HG03342 (cell line): ENCODE data around the gene ALX1.
A peak's percentile ranks its signal among the peaks of the same experiment; 100 is the strongest.

ENCODE experiments used
- ATAC-seq: cut with Tn5 transposase; IDR thresholded peaks from one replicate; pipeline ENCODE4 v1.9.1; 2021; ENCODE audit warnings: mild to moderate bottlenecking, moderate library complexity; ENCODE audit not compliant: unreplicated experiment

ALX1 gene

DNA sequence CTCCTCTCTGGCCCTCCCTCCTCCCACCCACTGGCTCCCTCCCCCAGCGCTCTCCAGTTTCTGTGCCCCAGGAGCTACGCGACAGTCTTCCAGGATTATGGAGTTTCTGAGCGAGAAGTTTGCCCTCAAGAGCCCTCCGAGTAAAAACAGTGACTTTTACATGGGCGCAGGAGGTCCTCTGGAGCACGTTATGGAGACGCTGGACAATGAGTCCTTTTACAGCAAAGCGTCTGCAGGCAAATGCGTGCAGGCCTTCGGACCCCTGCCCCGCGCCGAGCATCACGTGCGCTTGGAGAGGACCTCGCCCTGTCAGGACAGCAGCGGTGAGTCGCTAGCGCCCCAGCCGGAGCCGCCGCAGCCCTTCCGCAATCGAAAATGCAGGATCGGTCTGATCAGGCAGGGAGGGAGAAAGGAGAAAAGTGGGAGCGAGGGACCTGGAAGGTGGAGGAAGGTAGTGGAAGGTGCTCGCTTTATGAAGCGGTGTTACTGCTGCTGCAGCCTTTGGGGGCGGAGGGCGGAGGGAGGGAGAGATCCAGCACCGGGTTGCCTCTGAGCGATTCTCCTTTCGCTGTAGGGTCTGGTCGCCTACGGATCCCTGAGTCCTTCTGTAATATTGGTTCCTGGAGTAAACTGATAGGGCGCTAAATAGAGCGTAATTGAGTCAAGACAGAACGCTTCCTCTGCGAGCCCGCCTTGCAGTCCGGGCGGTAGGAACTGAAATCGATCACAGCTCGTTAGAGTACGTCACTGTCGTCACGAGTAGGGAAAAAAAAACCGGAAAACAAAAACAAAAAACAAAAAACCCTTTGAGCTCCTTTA lies at the start of gene ALX1:
TSS of gene ALX1 (plus strand) at position 56 of the 819 bp plus-strand sequence. CDS start at position 98, 42 bp downstream.
- ATAC-seq: no peak

DNA sequence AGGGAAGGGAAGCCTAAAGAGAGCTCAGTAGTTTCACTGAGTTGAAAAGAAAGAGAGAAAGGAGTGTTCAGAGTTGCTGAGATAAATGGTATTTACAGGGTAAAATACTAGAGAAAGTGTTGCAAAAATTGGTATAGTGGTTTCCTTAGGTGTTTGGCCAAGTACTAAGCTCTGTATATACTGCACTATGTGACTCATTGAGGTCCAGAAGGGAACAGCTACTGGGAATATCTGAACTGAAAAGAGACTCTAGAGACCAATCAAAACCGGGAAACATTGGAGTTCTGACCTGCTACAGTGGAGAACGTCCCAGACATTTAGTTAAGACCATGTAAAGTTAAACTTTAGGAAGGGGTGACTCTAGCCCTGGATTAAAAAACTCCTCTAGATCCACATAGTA lies 42.7 kb upstream of the ALX1 start:
- no peak for ATAC-seq

DNA sequence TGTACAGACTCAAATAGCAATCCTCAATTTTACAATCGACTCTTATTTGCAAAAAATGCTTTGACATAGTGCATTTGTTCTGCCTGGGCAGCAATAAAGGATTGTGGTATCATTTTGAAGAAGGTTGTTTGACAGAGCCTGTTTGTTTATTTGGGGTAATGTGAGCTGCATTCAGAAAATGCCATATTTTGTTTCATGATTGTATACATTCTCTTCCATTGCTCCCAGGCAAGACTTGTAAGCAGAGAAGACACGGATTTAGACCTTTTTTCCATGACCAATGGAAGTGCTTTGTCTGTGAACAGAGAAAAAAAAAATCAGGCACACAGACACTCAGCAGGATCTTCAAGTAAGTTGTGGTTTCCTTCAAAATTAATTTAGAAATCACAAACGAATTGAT lies 35.5 kb upstream of the ALX1 start:
- no peak for ATAC-seq

DNA sequence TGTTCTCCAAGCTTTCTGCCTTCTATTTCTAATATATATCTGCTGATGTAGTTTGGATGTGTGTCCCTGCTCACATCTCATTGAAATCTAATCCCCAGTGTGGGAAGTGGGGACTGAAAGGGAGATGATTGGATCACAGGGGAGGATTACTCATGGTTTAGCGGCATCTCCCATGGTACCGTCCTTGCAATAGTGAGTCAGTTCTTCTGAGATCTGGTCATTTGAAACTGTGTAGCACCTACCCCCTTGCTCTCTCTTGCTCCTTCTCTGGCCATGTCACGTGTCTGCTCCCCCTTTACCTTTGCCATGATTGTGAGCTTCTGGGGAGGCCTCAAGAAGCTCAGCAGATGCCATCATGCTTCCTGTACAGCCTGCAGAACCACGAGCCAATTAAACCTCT lies 26.2 kb upstream of the ALX1 start:
- no peak for ATAC-seq

DNA sequence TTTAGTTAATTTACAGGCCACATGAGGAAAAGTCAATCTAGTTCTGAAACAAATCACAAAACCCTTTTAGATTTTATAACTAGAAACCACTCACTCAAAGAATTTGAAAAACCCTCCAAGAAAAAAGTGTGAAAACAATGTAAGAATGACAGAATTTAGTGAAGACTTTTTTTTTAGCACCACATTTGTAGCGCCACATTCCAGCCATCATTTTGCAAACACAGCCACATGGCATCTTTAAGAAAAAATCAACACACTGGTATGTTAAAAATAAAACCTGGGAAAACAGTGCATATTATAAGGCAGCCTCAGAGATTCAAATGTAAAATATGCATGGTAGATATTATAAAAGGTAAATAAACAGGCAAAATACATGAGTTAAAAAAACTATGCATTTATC lies 22.3 kb upstream of the ALX1 start:
- ATAC-seq: no peak

DNA sequence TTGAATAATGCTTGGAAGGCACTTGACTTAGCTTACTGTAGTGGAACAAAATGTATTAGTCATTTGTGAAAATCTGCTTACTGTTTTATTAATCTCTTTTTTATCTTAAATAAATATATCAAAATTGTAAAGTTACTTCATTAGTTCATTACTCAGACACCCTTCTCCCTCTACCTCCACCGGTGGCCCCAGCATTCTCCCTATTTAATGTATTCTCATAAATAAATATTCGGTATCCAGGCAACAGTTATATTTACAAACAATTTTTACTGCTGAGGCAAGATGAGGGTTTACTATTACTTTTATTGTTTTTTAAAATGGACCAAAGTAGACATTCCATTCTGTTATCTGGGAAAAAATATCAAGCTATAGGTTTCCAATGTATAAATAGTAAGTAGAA lies 19.6 kb upstream of the ALX1 start:
- ATAC-seq: no peak

DNA sequence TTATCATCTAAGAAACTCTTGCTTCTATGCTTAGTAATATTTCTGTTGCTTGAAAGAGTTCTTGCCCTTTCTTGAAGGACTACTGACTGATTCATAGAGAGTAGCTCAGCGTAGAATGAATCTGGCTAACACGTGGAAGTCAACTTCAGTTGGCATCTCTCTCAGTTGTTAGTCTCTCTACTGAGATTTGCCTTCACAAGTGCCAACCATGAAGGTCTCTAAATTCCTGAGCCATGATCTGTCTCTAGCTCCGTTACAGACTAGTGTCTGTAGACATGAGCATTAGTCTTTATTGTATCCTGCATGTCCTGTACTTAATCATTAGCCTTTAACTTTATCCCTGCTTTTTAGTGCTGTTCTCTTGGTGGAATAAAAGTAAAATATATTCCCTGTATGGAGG lies 19.1 kb upstream of the ALX1 start:
- ATAC-seq: no peak

DNA sequence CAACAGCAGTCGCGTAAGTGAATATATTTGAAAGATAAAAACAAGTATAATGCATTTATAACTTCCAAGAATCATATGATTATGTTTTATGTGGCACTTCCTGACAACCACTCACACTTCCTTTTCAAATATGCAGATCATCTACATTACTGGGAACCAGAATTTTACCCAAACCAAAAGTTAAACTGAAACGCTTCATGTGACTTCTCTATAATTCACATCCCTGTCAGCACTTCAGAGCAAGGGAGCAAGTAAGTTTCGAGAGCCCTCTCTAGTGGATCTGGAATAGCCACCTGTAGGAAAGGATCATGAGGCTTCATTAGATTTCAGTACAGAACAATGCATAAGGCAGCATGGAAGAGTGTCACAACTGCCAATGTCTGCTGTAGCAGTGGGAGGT lies 13.7 kb upstream of the ALX1 start:
- ATAC-seq: no peak

DNA sequence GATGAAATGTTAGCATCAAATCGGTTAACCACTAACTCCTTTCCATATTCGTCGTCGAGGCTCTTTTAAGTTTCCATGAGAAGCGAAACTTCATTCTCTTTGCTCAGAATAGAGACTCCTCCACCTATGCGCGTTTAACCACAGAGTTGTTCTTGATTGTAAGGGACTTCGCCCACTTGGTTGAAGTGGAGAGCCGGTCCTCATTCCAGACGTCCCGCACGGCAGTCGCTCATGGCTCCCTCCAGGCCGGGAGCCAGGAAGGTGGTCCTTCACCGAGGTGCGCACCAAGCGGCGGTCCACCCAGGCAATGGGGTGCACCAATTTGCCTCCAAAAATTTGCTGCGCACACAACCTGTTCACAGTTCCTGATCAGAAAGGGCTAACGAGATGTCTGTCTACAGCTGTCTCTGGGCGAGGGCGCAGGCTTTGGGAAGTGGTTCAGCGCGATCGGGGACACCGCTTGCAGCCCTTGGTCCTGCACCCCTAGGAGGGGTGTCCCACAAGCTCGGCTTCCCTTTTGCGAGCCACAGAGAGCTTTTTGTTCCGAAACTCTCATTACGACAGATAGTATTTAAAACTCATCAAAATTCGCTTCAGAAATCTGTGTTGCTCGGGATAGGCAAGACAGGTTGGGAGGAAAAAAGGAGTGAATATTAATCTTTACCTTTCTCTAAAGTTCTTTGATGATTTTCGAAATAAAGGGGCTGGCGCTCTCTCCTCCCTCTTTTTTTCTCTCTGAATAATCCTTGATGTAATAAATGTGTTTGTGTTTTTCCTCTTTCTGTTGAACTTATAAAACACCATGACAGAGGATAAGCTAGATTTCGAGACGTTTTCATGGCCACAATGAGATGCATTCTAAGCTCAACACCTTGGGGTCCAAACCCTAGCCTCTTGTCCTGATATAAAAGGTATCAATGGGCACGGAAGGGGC lies 6.4 kb upstream of the ALX1 start:
- peak; percentile 56 for ATAC-seq

DNA sequence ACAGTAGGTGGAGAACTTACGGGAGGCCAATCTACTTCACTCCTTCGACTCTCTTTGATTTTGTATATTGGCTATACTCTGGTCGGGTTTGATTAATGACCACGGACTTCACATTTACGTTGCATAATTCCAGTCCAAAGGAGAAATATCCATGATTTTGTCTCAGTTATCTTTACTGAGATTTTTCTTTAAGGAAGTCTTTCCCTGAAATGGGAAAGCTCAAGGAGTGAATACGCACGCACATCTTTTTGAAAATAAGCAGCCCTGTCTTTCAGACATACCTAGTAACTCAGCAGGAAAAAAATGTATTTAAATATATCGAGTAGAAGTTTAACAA lies 5.7 kb upstream of the ALX1 start:
- no peak for ATAC-seq

DNA sequence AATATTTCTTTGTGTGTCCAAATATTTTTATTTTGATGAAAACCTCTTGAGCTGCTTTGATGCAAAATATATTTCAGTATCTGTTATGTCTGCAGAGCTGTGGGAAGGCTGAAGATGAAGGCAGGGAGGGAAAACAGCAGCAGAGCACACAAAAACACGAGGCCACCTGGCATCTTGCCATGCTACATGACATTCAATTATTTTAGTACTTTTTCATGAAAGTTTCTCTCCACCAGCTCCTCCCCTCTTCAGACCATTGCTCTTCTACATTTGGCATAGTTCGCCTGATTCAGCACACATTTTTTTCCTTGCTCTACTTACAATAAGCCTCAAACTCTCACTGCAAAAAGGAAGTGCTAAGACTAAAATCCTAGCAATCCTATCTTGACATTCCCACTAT lies 4.6 kb upstream of the ALX1 start:
- no peak for ATAC-seq

DNA sequence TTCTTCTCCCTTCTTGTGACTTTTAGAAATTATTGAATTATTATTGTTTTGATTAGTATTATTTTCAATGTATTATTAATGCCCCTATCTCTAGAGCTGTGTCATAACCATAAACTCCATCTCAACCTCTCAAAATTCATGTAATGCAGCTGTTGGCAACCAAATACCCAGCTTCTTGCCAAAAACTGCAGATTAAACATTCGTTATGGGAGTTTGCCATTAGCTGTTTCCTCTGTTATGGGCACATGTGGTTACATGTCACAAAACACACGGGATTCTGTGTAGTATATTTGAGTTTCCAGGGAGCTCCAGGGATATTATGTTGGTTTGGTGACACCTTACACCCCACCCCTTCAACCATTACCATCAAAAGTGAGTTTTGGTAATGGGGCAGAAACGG lies 2.8 kb upstream of the ALX1 start:
- ATAC-seq: no peak

DNA sequence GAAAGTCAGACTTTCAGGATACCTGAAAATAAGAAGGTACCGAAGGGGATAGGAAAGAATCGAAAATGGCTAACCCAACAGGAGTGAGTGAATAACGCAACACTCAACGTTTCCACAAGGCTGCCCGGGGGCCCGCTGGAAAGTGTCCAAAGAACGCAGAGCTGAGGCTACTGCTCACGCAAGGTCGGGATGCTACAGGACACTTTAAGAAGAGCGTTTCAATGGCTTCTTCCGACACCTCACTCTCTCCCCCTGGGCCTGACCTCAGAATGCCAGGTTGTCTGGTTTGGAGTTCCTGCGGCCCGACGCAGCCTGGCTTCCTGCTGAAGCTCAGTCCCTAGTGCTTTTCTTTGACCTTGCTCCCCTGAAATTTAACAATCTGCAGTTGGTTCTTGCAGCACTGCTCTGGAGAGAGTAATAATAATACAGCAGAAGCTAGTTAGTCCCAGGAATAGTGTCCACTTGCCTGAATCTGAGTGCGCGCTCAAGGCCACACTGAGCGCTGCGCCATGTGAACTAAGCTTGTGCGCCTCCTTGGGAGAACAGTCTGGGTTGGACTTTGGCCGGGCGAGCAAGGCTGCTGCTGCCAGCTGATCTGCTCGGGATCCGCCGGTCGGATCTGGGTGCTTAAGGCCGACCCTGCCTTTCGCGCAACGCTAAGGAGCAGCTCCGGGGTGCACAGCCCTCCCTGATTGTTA lies 2.0 kb upstream of the ALX1 start:
- ATAC-seq: no peak

DNA sequence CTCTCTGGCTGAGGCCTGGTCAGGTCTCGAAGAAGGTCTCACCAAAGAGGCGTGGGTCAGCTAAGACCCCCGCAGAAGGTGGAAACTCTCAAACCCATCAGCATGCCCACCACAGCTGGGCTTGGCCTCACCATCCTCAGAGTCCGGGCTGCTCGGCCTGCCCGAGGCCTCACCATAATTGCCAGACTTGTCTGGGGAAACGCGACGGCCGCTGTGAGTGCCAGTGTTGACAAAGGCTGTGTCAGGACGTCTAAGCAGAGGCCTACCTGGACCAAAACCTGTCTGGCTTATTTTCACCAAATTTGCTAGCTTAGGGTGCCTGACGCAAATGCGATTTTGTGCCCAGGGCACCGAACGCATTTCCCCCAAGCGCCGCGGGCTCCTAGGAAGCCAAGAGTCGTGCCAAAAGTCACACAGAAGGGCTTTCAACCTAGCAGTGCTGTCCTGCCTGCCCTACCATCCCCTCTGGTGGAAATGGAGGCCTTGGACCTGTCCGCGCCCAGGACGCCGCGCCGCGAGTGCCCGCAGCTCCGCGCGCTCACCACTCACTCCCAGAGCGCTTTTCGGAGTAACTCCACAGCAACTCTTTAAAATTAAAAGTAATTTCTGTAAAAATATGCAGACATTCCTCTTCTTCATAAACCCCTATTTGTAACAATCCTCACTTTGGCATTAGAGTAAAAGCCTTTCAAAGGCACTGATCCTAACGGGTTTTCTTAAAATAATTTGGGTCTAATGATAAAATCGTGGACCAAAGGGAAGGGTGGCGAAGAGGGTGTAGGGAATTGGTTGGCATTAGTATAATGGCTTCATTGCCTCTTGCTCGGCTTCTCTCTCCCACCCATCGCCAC lies 1.2 kb upstream of the ALX1 start:
- no peak for ATAC-seq

DNA sequence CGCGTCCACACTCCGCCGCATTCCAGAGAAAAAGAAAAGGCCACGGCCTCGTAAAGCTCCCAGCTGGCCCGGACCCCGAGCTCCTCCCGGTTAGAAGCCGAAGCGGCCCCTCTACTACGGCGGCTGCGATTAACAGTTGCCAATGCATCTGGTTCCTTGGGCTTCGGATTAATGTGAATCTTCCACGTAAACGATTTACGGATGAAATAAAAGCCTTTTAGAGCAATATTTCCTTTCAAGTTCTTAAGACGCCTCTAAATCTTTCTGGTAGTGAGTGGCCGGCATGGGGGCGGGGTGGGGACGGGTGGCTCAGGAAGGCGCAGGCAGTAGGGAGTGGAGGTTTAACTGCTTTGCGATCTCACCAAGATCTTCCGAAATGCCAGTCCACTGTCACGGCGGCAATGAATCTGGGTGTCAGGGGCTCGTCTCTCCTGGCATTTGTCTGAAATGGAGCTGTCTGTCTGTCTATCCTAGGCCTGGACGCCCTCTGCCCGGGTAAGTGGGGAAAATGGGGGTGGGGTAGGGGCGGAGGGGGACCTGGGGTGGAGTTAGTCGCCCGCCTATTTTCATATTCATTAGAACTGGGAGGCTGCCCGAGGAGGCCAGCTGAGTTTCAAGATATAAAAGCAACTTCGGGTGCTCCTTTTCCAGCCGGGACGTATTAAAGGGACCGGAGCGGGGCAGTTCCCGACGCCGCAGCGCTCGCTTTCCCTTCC lies 413 bp upstream of the ALX1 start:
- no peak for ATAC-seq

DNA sequence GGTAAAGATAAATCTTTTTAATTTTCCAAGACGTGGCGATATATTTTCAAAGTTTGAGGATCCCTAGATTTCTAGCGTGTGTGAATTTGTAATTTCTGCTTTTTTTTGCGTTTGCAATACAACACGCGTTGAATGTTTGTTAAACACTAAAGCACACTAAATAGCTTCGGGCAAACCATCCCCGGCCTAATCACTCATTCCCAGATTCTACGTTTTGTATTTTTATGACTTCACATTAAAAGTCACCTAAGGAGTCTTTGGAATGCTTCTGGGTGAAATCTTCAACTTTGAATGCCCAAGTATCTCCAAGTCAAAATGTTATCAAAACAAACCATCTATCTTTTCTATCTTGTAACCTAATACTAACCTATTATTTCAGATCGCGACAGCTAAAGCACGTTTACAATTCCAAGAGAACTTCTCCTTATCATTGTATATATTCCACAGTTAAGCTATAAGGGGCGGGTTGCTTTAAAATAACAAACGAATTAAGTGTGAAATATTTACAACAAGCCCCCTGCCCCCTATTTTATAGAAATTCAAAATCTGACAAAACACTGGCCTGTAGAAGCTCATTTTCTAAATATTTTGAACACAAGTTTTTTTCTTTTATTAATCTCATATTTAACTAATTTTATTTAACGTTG lies 1.1 kb downstream of the ALX1 start:
- ATAC-seq: no peak

DNA sequence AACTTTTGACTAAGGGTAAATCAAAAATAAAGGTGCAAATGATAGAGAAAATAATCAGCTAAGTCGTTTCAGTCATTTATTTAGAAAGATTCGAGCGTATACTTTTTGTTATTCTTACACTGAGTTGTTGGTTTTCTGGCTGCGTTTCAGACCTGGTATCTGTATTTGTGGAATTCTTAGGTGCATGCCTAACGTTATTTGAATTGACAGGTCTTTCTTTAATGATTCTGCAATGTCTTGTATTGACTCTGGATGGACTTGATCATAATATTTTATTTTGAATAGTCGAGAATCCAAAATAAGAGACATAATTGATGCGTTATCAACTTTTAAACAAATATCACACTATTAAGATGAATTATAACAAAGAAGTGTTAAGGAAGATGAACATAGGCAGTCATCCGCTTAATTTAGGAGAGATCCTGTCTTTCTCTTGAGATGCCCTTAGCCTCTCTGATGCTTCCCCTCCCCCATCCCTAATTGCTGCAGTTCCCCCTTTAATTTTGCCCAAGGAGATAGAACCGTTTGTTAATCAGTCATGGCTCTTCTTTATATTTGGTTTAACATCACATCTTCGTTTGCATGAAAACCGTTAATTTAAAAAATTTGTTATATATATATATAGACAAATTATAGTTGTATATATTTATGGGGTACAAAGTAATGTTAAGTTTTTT lies 1.8 kb downstream of the ALX1 start:
- no peak for ATAC-seq

DNA sequence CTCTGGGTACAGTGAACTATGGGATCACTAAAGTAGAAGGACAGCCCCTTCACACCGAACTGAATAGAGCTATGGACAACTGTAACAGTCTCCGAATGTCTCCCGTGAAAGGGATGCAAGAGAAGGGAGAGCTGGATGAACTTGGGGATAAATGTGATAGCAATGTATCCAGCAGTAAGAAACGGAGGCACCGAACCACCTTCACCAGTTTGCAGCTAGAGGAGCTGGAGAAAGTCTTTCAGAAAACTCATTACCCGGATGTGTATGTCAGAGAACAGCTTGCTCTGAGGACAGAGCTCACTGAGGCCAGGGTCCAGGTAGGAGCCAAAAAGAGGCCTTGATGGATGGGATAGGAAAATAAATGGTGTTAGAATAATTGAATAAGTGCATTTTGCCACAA lies 3.5 kb downstream of the ALX1 start:
- no peak for ATAC-seq

DNA sequence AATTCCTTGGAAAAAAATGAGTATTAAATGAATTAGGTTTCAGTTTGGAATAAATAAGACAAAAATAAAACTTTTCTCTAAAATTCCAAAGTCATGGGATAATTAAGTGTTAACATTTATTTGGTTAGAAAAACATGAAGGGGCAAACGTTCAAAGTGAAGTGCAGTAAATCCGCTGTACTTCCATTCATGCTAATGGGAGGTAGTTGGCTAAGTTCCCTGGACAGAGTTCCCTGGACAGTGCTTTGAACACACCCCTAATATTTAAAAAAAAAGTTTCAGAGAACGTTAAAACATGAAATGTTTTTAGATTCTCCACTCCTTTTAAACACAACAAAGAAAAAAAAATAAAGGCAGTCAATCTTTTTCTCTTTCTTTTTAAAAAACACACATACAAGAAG lies 16.3 kb downstream of the ALX1 start:
- no peak for ATAC-seq
